Embryonic facial prominence (tissue), 1 donor: ENCODE results near the gene OR9Q1.
"Not testable (repeated sequence)": the region's sequence is repeated elsewhere in the genome, so short reads cannot be mapped to it uniquely, and the experiment has no call there.

Source experiments
- DNase-seq: peaks from one replicate; pipeline ENCODE4 v3.0.0-alpha.2; 2016; ENCODE audit errors: extremely low spot score

OR9Q1 gene

GRCh38 chr11:58133309-58134076 lies 109.8 kb downstream of the OR9Q1 start:
- DNase-seq, result no peak

GRCh38 chr11:58134151-58134550 lies 110.5 kb downstream of the OR9Q1 start:
- DNase-seq, result no peak

GRCh38 chr11:58135171-58135570 lies 111.5 kb downstream of the OR9Q1 start:
- DNase-seq, result no peak

GRCh38 chr11:58142761-58143160 lies 119.1 kb downstream of the OR9Q1 start:
- DNase-seq, result no peak

GRCh38 chr11:58152781-58153180 lies 129.1 kb downstream of the OR9Q1 start:
- no peak for DNase-seq

GRCh38 chr11:58164389-58164788 lies 140.7 kb downstream of the OR9Q1 start:
- no peak for DNase-seq

GRCh38 chr11:58164990-58165389 lies 141.3 kb downstream of the OR9Q1 start:
- no peak for DNase-seq

- DNase-seq, result no peak
These were observed 141.9 kb downstream of the OR9Q1 start for GRCh38 chr11:58165504-58166106.

- DNase-seq, result no peak
These were observed 153.9 kb downstream of the OR9Q1 start for GRCh38 chr11:58177409-58178054.

GRCh38 chr11:58178444-58178843 lies 154.8 kb downstream of the OR9Q1 start:
- DNase-seq, result no peak

- no peak for DNase-seq
These were observed 156.0 kb downstream of the OR9Q1 start for GRCh38 chr11:58179648-58180047.

- DNase-seq, result no peak
These were observed 163.3 kb downstream of the OR9Q1 start for GRCh38 chr11:58186938-58187337.

- DNase-seq, result no peak
These were observed 165.1 kb downstream of the OR9Q1 start, which contains the start of gene OR9Q2 for GRCh38 chr11:58188770-58189169. TSS of gene OR9Q2 (plus strand) at chr11:58189070. CDS start at chr11:58190491, 1,421 bp downstream.

GRCh38 chr11:58192229-58192628 lies 168.5 kb downstream of the OR9Q1 start:
- DNase-seq, result no peak

- no peak for DNase-seq
These were observed 169.7 kb downstream of the OR9Q1 start for GRCh38 chr11:58193391-58193790.

- no peak for DNase-seq
These were observed 172.3 kb downstream of the OR9Q1 start for GRCh38 chr11:58195939-58196338.

- DNase-seq, result no peak
These were observed 175.6 kb downstream of the OR9Q1 start for GRCh38 chr11:58199271-58199670.

GRCh38 chr11:58204042-58204441 lies 180.4 kb downstream of the OR9Q1 start, which contains the start of gene OR1S2:
TSS of gene OR1S2 (minus strand) at chr11:58204142. CDS start at chr11:58204142, 0 bp downstream.
- DNase-seq, result no peak

- not testable (repeated sequence) for DNase-seq
These were observed 188.7 kb downstream of the OR9Q1 start, which contains the start of gene OR1S1 for GRCh38 chr11:58212420-58212819. TSS of gene OR1S1 (plus strand) at chr11:58212720.

- no peak for DNase-seq
These were observed 192.8 kb downstream of the OR9Q1 start for GRCh38 chr11:58216476-58216875.

- DNase-seq, result no peak
These were observed 199.0 kb downstream of the OR9Q1 start for GRCh38 chr11:58222721-58223120.

GRCh38 chr11:58227956-58228615 lies 204.4 kb downstream of the OR9Q1 start:
- no peak for DNase-seq
